OCI-LY3 (cell line): Measurements from ENCODE around the gene PCP4.

Experiments
- H2AFZ ChIP-seq: fragments of 200-600, 300-600 bp; shearing (Covaris generic); 2 replicates; pipeline ENCODE4 v1.6.0; 2014; ENCODE audit warnings: antibody characterized with exemption, low read depth, low read length
- H3K27ac ChIP-seq: fragments of 200-600, 300-600 bp; sonication (generic); 2 replicates; pipeline ENCODE4 v1.5.1; 2014; ENCODE audit warnings: mild to moderate bottlenecking, low read length, moderate library complexity, mixed read lengths
- H3K27me3 ChIP-seq: fragments of 200-600, 300-600 bp; sonication (generic); 2 replicates; pipeline ENCODE4 v1.6.1; 2014; ENCODE audit warnings: low read depth, low read length, mixed read lengths
- H3K36me3 ChIP-seq: fragments of 200-600, 300-600 bp; sonication (generic); replicated peaks from 2 replicates; pipeline ENCODE3; 2014; ENCODE audit warnings: low read depth, low read length, mixed read lengths
- H3K4me1 ChIP-seq: fragments of 300-600, 200-600 bp; sonication (generic); 2 replicates; pipeline ENCODE4 v1.6.1; 2014; ENCODE audit warnings: low read length, mixed read lengths
- H3K4me2 ChIP-seq: fragments of 200-600, 300-600 bp; sonication (generic); 2 replicates; pipeline ENCODE4 v1.6.1; 2014; ENCODE audit warnings: low read length, mixed read lengths
- H3K4me3 ChIP-seq: fragments of 300-600, 200-600 bp; sonication (generic); 2 replicates; pipeline ENCODE4 v1.5.1; 2014; ENCODE audit warnings: antibody characterized with exemption, mild to moderate bottlenecking, low read length, moderate library complexity
- H3K79me2 ChIP-seq: fragments of 300-600, 200-600 bp; shearing (Covaris generic); 2 replicates; pipeline ENCODE4 v1.6.1; 2014; ENCODE audit warnings: mild to moderate bottlenecking, low read length, mixed read lengths
- H3K9ac ChIP-seq: fragments of 300-600, 200-600 bp; shearing (Covaris generic); 2 replicates; pipeline ENCODE4 v1.6.0; 2014; ENCODE audit warnings: mild to moderate bottlenecking, low read length, moderate library complexity
- H3K9me3 ChIP-seq: fragments of 200-600, 300-600 bp; shearing (Covaris generic); 2 replicates; pipeline ENCODE4 v1.6.1; 2014; ENCODE audit warnings: low read length, mixed read lengths; ENCODE audit not compliant: insufficient read depth
- H4K20me1 ChIP-seq: fragments of 200-600, 300-600 bp; sonication (generic); 2 replicates; pipeline ENCODE4 v1.6.1; 2016; ENCODE audit warnings: low read length, mixed read lengths; ENCODE audit not compliant: insufficient read depth
- EZH2phosphoT487 ChIP-seq: fragments of 200-600 bp; shearing (Covaris generic); IDR thresholded peaks from 2 replicates; pipeline ENCODE4 v1.6.1; 2018; ENCODE audit warnings: antibody characterized with exemption, mixed run types, low read depth
- TF ChIP-seq, protein P1 (sequence below): fragments of 200-600, 300-600 bp; sonication (generic); IDR thresholded peaks from 2 replicates; pipeline ENCODE4 v1.5.1; 2014; ENCODE audit warnings: antibody characterized with exemption, low read length, low read depth

The PCP4 gene

DNA sequence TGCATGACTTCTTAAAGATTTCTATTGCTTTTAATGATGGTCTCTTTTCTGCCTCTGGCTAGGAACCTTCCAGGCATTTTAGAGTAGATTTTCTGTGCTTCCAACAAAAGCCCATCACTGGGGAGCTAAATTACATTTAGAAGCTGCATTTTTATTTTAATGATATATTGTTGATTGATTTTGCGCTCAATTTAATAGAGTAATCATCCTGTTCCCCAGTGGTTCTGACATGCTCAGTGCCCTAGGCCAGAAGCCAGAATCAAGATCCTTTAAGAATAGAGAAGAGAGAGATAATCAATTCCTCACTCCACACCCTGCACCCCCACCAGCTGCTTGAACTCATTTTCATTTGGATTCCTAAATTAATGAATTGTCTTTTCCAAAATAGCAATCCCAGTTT, 97.8 kb downstream of the PCP4 start:
- no peaks in the 10 kb centered on the region for H3K79me2 ChIP-seq
- no peaks in the 10 kb centered on the region for H3K9me3 ChIP-seq
- no peak overlapping the region for H3K27ac ChIP-seq

DNA sequence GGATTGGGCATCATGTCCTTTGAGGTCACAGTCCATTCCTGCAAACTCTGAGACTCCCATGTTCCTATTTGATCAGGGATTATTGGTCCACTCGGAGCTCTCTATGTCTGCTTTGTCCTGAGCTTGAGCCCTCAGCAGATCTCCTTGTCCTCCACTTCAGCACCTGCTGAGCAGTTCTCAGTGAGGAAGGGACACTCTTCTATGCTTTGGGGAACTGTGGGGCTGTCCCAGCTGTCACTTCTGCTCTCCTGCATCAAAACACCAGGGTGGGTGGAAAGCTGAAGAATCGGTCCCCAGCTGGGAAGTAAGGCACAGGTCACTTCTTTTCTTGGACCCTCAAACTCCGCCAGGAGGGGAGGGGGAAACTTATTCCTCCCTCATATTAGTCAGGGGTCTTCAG, 99.5 kb downstream of the PCP4 start:
- Histone ChIP-seq H3K9ac (no peak overlapping the region), H3K9me3 (no peaks in the 10 kb centered on the region), H3K27ac (no peak overlapping the region), H3K27me3 (no peaks in the 10 kb centered on the region), H4K20me1 (no peaks in the 10 kb centered on the region), H2AFZ (no peak overlapping the region), H3K4me2 (no peak overlapping the region), H3K4me1 (no peaks in the 10 kb centered on the region), H3K4me3 (no peak overlapping the region), H3K79me2 (no peaks in the 10 kb centered on the region), H3K36me3 (no peaks in the 10 kb centered on the region)
- TF ChIP-seq, protein P1, sequence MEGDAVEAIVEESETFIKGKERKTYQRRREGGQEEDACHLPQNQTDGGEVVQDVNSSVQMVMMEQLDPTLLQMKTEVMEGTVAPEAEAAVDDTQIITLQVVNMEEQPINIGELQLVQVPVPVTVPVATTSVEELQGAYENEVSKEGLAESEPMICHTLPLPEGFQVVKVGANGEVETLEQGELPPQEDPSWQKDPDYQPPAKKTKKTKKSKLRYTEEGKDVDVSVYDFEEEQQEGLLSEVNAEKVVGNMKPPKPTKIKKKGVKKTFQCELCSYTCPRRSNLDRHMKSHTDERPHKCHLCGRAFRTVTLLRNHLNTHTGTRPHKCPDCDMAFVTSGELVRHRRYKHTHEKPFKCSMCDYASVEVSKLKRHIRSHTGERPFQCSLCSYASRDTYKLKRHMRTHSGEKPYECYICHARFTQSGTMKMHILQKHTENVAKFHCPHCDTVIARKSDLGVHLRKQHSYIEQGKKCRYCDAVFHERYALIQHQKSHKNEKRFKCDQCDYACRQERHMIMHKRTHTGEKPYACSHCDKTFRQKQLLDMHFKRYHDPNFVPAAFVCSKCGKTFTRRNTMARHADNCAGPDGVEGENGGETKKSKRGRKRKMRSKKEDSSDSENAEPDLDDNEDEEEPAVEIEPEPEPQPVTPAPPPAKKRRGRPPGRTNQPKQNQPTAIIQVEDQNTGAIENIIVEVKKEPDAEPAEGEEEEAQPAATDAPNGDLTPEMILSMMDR, result no peak
- no peak for TF ChIP-seq EZH2phosphoT487

More for the DNA sequence above, 97.8 kb downstream of the PCP4 start:
- no peak for TF ChIP-seq EZH2phosphoT487
- TF ChIP-seq, protein P1, result no peak
- Histone ChIP-seq H3K9ac (no peak overlapping the region), H4K20me1 (no peaks in the 10 kb centered on the region), H3K4me3 (no peak overlapping the region), H3K27me3 (no peaks in the 10 kb centered on the region), H2AFZ (no peak overlapping the region), H3K4me1 (no peaks in the 10 kb centered on the region), H3K36me3 (no peaks in the 10 kb centered on the region), H3K4me2 (no peak overlapping the region)

DNA sequence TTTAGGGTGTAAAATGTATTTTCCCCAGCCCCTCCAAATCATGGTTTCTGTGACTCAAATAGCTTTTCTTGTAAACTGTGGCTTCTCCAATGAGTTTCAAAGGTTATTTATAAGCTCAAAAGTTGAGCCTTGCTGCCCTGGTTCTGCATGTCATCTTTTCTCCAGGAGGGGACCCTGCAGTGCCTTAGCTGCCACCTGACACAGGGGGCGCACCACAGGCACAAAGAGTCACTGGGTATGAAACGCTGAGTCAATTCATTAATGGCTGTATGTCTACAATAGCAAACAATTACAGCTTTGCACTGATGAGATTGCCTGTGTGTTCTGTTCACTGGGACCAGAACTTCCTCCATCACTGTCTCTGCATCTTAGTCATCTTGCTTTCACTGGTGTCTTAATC, 100.8 kb downstream of the PCP4 start:
- H2AFZ ChIP-seq, result no peak overlapping the region
- no peaks in the 10 kb centered on the region for H3K27me3 ChIP-seq
- H3K79me2 ChIP-seq, result no peaks in the 10 kb centered on the region
- H3K36me3 ChIP-seq, result no peaks in the 10 kb centered on the region
- no peak overlapping the region for H3K9ac ChIP-seq
- no peaks in the 10 kb centered on the region for H3K4me1 ChIP-seq
- no peak overlapping the region for H3K4me3 ChIP-seq
- H4K20me1 ChIP-seq, result no peaks in the 10 kb centered on the region
- no peak overlapping the region for H3K27ac ChIP-seq
- no peak for TF ChIP-seq EZH2phosphoT487
- TF ChIP-seq, protein P1, result no peak
- H3K9me3 ChIP-seq, result no peaks in the 10 kb centered on the region
- no peak overlapping the region for H3K4me2 ChIP-seq

DNA sequence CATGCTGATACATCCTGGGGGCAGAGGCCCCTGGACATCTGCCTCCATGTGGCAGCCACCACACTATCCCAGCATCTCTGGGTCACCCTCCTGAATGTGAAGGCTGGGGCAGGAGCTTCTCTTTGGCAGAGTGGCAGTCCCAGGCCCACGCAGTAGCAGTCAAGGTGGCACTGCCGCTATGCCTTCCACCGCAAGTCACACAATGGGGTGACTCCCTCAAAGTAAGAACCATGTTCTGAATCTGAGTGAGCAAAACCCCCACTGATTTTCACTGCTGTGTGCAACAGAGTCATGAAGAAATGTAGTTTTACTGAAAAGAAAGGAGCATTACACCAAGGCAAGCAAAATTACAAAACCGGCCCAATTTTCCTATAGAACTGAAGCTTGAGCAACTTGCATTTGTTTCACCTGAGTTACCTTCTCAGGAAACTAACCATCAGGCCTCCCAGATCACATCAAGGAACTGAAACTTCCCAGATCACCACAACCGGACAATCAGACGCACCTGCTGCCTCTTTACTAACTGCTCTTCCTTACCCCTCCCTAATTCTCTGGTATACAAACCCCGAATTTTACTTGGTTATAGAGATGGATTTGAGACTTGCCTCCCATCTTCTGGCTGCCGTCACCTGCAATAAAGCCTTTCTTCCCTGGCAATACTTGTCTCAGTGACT, 102.6 kb downstream of the PCP4 start:
- Histone ChIP-seq H2AFZ (no peak overlapping the region), H3K9ac (no peak overlapping the region), H3K4me2 (no peak overlapping the region), H3K36me3 (no peaks in the 10 kb centered on the region), H3K4me3 (no peak overlapping the region), H4K20me1 (no peaks in the 10 kb centered on the region), H3K9me3 (no peaks in the 10 kb centered on the region), H3K27ac (no peak overlapping the region), H3K4me1 (no peaks in the 10 kb centered on the region), H3K27me3 (no peaks in the 10 kb centered on the region), H3K79me2 (no peaks in the 10 kb centered on the region)
- no peak for TF ChIP-seq EZH2phosphoT487
- TF ChIP-seq, protein P1, result no peak
